Measurements from ENCODE around the gene MAML2. TPM values are rescaled to one million over a fixed set of nuclear protein-coding genes. Genes with fewer than 3 reads are reported as not detected.

MAML2 gene
- total and polyA plus RNA-seq, 9 of the 15 experiments (the other 6 are each of a cell fraction or from before 2014, with no cell fraction given): 0.79 to 6.8 (median 4.8) TPM

GRCh38 chr11:96256215-96257011 is 86.6 kb downstream of the MAML2 start (continued):
- TF ChIP-seq STAG1 (CRISPR knock-in tag; IDR thresholded peaks at IDR 0.05; ENCODE audit: borderline replicate concordance): no peak
- no peak for TF ChIP-seq NKRF (IDR thresholded peaks at IDR 0.05; ENCODE audit: borderline replicate concordance)

- DNase-seq (ENCODE audit: extremely low read depth in 1 of 4, low spot score in 3 of 4): no peak
- H2AFZ ChIP-seq (ENCODE audit: low read depth, low read length): peak overlapping the region; percentile 88
- peak; percentile 8; the same call in 2 of the 3 replicates for ATAC-seq
- H3K27ac ChIP-seq (ENCODE audit: extremely low read depth, low read depth, low read length): peak overlapping the region; percentile 80
- FAIRE-seq: no peak
- CTCF ChIA-PET (ENCODE audit: low intra/inter-chr PET ratio): no interaction called here
- H3K27me3 ChIP-seq (ENCODE audit: control insufficient read depth in 2 of 2, insufficient read depth in 2 of 2, low read length in 2 of 2): no peaks in the 10 kb centered on the region
- no TSS peak for BruUV-seq (replicated peaks)
- intact Hi-C loops (cut with micrococcal nuclease) (loop anchor here (2.0 to 5.0 kb wide), 3 partner anchors 43 to 88 kb away; partner anchors contain the start of gene MAML2), in situ Hi-C loops (cut with MboI) (no loop called here)
- peaks cover 6% of the 10 kb centered on the region; the same call in 1 of the 3 replicates for H3K79me2 ChIP-seq (ENCODE audit: control insufficient read depth, insufficient read depth, low read length)
- H4K20me1 ChIP-seq (replicated peaks; ENCODE audit: control insufficient read depth, insufficient read depth, low read length): no peaks in the 10 kb centered on the region
- H3K9me1 ChIP-seq (ENCODE audit: control insufficient read depth, insufficient read depth, low read length): no peaks in the 10 kb centered on the region
- POLR2A ChIA-PET: interaction anchor here (0.6 to 1.2 kb wide), 3 partner anchors 8 to 173 kb away, joined by 3 read pairs; no protein-coding TSS in a partner anchor
- peaks cover 12 to 47% of the 10 kb centered on the region in 2 experiments for H3K4me1 ChIP-seq (replicated peaks in 1 of 2; ENCODE audit: control insufficient read depth in 2 of 2, insufficient read depth in 2 of 2, low read length in 2 of 2)
- peak overlapping the region; percentile 72 to 73; a peak in 3 of 4 replicates for H3K9ac ChIP-seq (ENCODE audit: insufficient read depth in 1 of 2, low read depth in 2 of 2, low read length in 2 of 2)
- no peak overlapping the region for H3K4me3 ChIP-seq
- WGBS (ENCODE audit: insufficient coverage, low coverage, missing lambda C conversion rate): 80% methylated on average over 8 of the region's 8 CpGs
- H3K9me3 ChIP-seq (replicated peaks; ENCODE audit: control insufficient read depth, insufficient read depth, low read depth, low read length): no peaks in the 10 kb centered on the region
- H3K36me3 ChIP-seq (ENCODE audit: control insufficient read depth, insufficient read depth, low read length): no peaks in the 10 kb centered on the region
- H3K4me2 ChIP-seq (ENCODE audit: insufficient read depth, low read length): peak overlapping the region; percentile 67
- TF ChIP-seq CEBPG (CRISPR knock-in tag; IDR thresholded peaks at IDR 0.05) (no peak; the same call in 1 of the 2 replicates), CEBPG (tag; conservative IDR thresholded peaks at IDR 0.05 in 1 of 2, IDR thresholded peaks at IDR 0.05 in 1 of 2) (0 out of 4 replicates have a peak, but pooled peaks of 1 of the 2 experiments have one; percentile 24), ZNF324 (CRISPR knock-in tag; IDR thresholded peaks at IDR 0.05) (0 out of 2 replicates have a peak, but pooled peaks have one; percentile 2), ZNF592 (IDR thresholded peaks at IDR 0.05) (no peak), ZNF282 (CRISPR knock-in tag; IDR thresholded peaks at IDR 0.05) (no peak), ZNF740 (CRISPR knock-in tag; IDR thresholded peaks at IDR 0.05) (no peak), ZNF740 (tag; IDR thresholded peaks at IDR 0.05) (0 out of 4 replicates have a peak, but pooled peaks of 1 of the 2 experiments have one; percentile 19), ZNF184 (CRISPR knock-in tag; IDR thresholded peaks at IDR 0.05) (no peak)
Measured at GRCh38 chr11:96254854-96255253, 88.1 kb downstream of the MAML2 start.

Data from K562 (cell line).